H9 (cell line): Measurements from ENCODE around the gene ZNF407. TPM values are rescaled to one million over a fixed set of nuclear protein-coding genes. Genes with fewer than 3 reads are reported as not detected.
A peak's percentile ranks its signal among the peaks of the same experiment; 100 is the strongest.

ENCODE experiments used
- DNase-seq: peaks from one replicate; pipeline ENCODE4 v3.0.0-alpha.2; 2017
- H2AFZ ChIP-seq: one replicate; pipeline ENCODE4 v1.6.1; 2013; ENCODE audit warnings: mild to moderate bottlenecking, low read length, control low read depth, moderate library complexity
- H2AK5ac ChIP-seq: 2 replicates; pipeline ENCODE4 v1.6.1; 2013; ENCODE audit warnings: low read length, control low read depth, mixed read lengths; ENCODE audit not compliant: insufficient read length
- H2BK120ac ChIP-seq: one replicate; pipeline ENCODE4 v1.6.1; 2013; ENCODE audit warnings: low read depth, mild to moderate bottlenecking, low read length, control low read depth, inconsistent platforms; ENCODE audit not compliant: poor library complexity, severe bottlenecking
- H2BK12ac ChIP-seq: 2 replicates; pipeline ENCODE4 v1.6.1; 2013; ENCODE audit warnings: low read length, control low read depth, mixed read lengths, low read depth; ENCODE audit not compliant: insufficient read length
- H2BK15ac ChIP-seq: 2 replicates; pipeline ENCODE4 v1.6.1; 2013; ENCODE audit warnings: low read depth, low read length, control low read depth
- H2BK20ac ChIP-seq: one replicate; pipeline ENCODE4 v1.6.1; 2013; ENCODE audit warnings: low read depth, mild to moderate bottlenecking, low read length, control low read depth, inconsistent platforms; ENCODE audit not compliant: poor library complexity, severe bottlenecking
- H2BK5ac ChIP-seq: 2 replicates; pipeline ENCODE4 v1.6.1; 2013; ENCODE audit warnings: low read length, control low read depth, mixed read lengths; ENCODE audit not compliant: insufficient read length
- H3K14ac ChIP-seq: 2 replicates; pipeline ENCODE4 v1.6.1; 2013; ENCODE audit warnings: low read length, control low read depth; ENCODE audit not compliant: insufficient read depth
- H3K18ac ChIP-seq: 2 replicates; pipeline ENCODE4 v1.6.1; 2013; ENCODE audit warnings: low read depth, mild to moderate bottlenecking, mixed read lengths, low read length, control low read depth; ENCODE audit not compliant: insufficient read length
- H3K23ac ChIP-seq: 2 replicates; pipeline ENCODE4 v1.6.1; 2013; ENCODE audit warnings: low read length, control low read depth, mixed read lengths, low read depth; ENCODE audit not compliant: insufficient read length
- H3K23me2 ChIP-seq: 2 replicates; pipeline ENCODE4 v1.6.1; 2013; ENCODE audit warnings: low read depth, mild to moderate bottlenecking, mixed read lengths, low read length, control low read depth; ENCODE audit not compliant: insufficient read length, poor library complexity, severe bottlenecking
- H3K27ac ChIP-seq: 2 replicates; pipeline ENCODE4 v1.5.1; 2013; ENCODE audit warnings: low read length, control low read depth, mixed read lengths, low read depth; ENCODE audit not compliant: insufficient read length
- H3K27me3 ChIP-seq: 2 replicates; pipeline ENCODE4 v1.6.1; 2013; ENCODE audit warnings: low read length, control low read depth, inconsistent platforms; ENCODE audit not compliant: insufficient read depth
- H3K4ac ChIP-seq: 2 replicates; pipeline ENCODE4 v1.6.1; 2013; ENCODE audit warnings: low read depth, mild to moderate bottlenecking, control low read depth, inconsistent platforms, low read length, moderate library complexity
- H3K4me1 ChIP-seq: 2 replicates; pipeline ENCODE4 v1.6.1; 2013; ENCODE audit warnings: low read length, control low read depth, inconsistent platforms; ENCODE audit not compliant: insufficient read depth
- H3K4me2 ChIP-seq: 2 replicates; pipeline ENCODE4 v1.6.1; 2013; ENCODE audit warnings: low read length, control low read depth, mixed read lengths; ENCODE audit not compliant: insufficient read length, insufficient read depth
- H3K56ac ChIP-seq: 2 replicates; pipeline ENCODE4 v1.6.1; 2013; ENCODE audit warnings: low read depth, mild to moderate bottlenecking, mixed read lengths, low read length, control low read depth; ENCODE audit not compliant: insufficient read length
- H3K79me1 ChIP-seq: 2 replicates; pipeline ENCODE4 v1.6.1; 2013; ENCODE audit warnings: low read depth, mild to moderate bottlenecking, moderate library complexity, low read length, control low read depth, inconsistent platforms; ENCODE audit not compliant: insufficient read depth, poor library complexity, severe bottlenecking
- H3K79me2 ChIP-seq: 2 replicates; pipeline ENCODE4 v1.6.1; 2013; ENCODE audit warnings: low read length, control low read depth, inconsistent platforms; ENCODE audit not compliant: insufficient read depth
- H3K9ac ChIP-seq: 2 replicates; pipeline ENCODE4 v1.6.1; 2013; ENCODE audit warnings: low read length, control low read depth, mixed read lengths; ENCODE audit not compliant: insufficient read length; ENCODE audit errors: extremely low read depth
- H3K9me3 ChIP-seq: one replicate; pipeline ENCODE4 v1.6.1; 2013; ENCODE audit warnings: low read depth, low read length, inconsistent platforms; ENCODE audit not compliant: control insufficient read depth
- H3T11ph ChIP-seq: one replicate; pipeline ENCODE4 v1.6.1; 2013; ENCODE audit warnings: mild to moderate bottlenecking, low read length, control low read depth, inconsistent platforms
- H4K20me1 ChIP-seq: one replicate; pipeline ENCODE4 v1.6.1; 2013; ENCODE audit not compliant: control insufficient read depth, insufficient read length, insufficient read depth
- H4K5ac ChIP-seq: 2 replicates; pipeline ENCODE4 v1.6.1; 2013; ENCODE audit warnings: low read depth, mild to moderate bottlenecking, mixed read lengths, low read length, control low read depth; ENCODE audit not compliant: insufficient read length
- H4K8ac ChIP-seq: replicated peaks from 2 replicates; pipeline ENCODE4 v1.6.1; 2013; ENCODE audit warnings: low read length, control low read depth, mixed read lengths, low read depth; ENCODE audit not compliant: insufficient read length
- H4K91ac ChIP-seq: 2 replicates; pipeline ENCODE4 v1.6.1; 2013; ENCODE audit warnings: low read depth, mild to moderate bottlenecking, moderate library complexity, mixed read lengths, low read length, control low read depth; ENCODE audit not compliant: insufficient read length
- H3K27ac Mint-ChIP-seq, 3 experiments: 2 replicates in 2 of 3; 3 replicates in 1 of 3; pipeline ENCODE4 v1.8.0; 2020 to 2021; ENCODE audit warnings: mixed read lengths in 3 of 3, mild to moderate bottlenecking in 1 of 3, moderate library complexity in 1 of 3
- H3K27me3 Mint-ChIP-seq: 2 replicates; pipeline ENCODE4 v1.8.0; 2021; ENCODE audit warnings: low read depth, mild to moderate bottlenecking, moderate library complexity, mixed read lengths
- H3K36me3 Mint-ChIP-seq, 3 experiments: 2 replicates in 2 of 3; 3 replicates in 1 of 3; pipeline ENCODE4 v1.8.0; 2020 to 2021; ENCODE audit warnings: low read depth in 3 of 3, mixed read lengths in 3 of 3; ENCODE audit not compliant: insufficient read depth in 1 of 3
- H3K4me1 Mint-ChIP-seq, 2 experiments: 2 replicates each; pipeline ENCODE4 v1.8.0; 2020; ENCODE audit warnings: mixed read lengths in 2 of 2
- H3K4me3 Mint-ChIP-seq, 2 experiments: 2 replicates in 1 of 2; 3 replicates in 1 of 2; pipeline ENCODE4 v1.8.0; 2020 to 2021; ENCODE audit warnings: mild to moderate bottlenecking in 2 of 2, mixed read lengths in 2 of 2, moderate library complexity in 1 of 2
- H3K9me3 Mint-ChIP-seq, 2 experiments: 2 replicates in 1 of 2; 3 replicates in 1 of 2; pipeline ENCODE4 v1.8.0; 2020; ENCODE audit warnings: mild to moderate bottlenecking in 2 of 2, mixed read lengths in 2 of 2, moderate library complexity in 1 of 2
- WGBS: extraction: QIAGEN DNeasy Blood & Tissue Kit; methylation state at CpG from one replicate; pipeline ENCODE4 v1.1.7; 2013; ENCODE audit warnings: missing lambda C conversion rate, low lambda C conversion rate, mixed read lengths; ENCODE audit not compliant: insufficient read length; ENCODE audit errors: extremely low coverage; 5-methylcytosine and 5-hydroxymethylcytosine counted together
- total RNA-seq: library from RNA; stranded (reverse); gene quantifications from 2 replicates; pipeline ENCODE4 v1.2.1, GENCODE V29; 2021
- TF ChIP-seq, protein P1 (sequence below): fragments of 200-600 bp; sonication (generic); conservative IDR thresholded peaks from 3 replicates; pipeline ENCODE4 v1.8.0; 2021; ENCODE audit warnings: antibody characterized with exemption, mild to moderate bottlenecking

Gene ZNF407
- total RNA-seq, 1 experiment from 2014 or later: 8.7 TPM

- no peak for DNase-seq
- Histone ChIP-seq H4K20me1 (no peaks in the 10 kb centered on the region), H3K79me1 (no peaks in the 10 kb centered on the region), H3K56ac (no peak overlapping the region), H3K27ac (no peak overlapping the region), H2AK5ac (no peak overlapping the region), H4K5ac (no peak overlapping the region), H3T11ph (no peak overlapping the region), H3K23ac (no peak overlapping the region), H4K91ac (no peak overlapping the region), H3K14ac (no peak overlapping the region), H2BK120ac (no peak overlapping the region), H3K79me2 (no peaks in the 10 kb centered on the region), H3K23me2 (no peaks in the 10 kb centered on the region), H3K27me3 (no peaks in the 10 kb centered on the region), H3K9me3 (no peaks in the 10 kb centered on the region), H2BK15ac (no peak overlapping the region), H3K9ac (no peak overlapping the region), H3K4ac (no peak overlapping the region), H2BK12ac (no peak overlapping the region), H3K4me2 (no peak overlapping the region), H3K4me1 (no peaks in the 10 kb centered on the region), H2AFZ (no peak overlapping the region), H3K18ac (no peak overlapping the region), H2BK5ac (no peak overlapping the region), H2BK20ac (no peak overlapping the region), H4K8ac (no peak overlapping the region)
- TF ChIP-seq, protein P1, sequence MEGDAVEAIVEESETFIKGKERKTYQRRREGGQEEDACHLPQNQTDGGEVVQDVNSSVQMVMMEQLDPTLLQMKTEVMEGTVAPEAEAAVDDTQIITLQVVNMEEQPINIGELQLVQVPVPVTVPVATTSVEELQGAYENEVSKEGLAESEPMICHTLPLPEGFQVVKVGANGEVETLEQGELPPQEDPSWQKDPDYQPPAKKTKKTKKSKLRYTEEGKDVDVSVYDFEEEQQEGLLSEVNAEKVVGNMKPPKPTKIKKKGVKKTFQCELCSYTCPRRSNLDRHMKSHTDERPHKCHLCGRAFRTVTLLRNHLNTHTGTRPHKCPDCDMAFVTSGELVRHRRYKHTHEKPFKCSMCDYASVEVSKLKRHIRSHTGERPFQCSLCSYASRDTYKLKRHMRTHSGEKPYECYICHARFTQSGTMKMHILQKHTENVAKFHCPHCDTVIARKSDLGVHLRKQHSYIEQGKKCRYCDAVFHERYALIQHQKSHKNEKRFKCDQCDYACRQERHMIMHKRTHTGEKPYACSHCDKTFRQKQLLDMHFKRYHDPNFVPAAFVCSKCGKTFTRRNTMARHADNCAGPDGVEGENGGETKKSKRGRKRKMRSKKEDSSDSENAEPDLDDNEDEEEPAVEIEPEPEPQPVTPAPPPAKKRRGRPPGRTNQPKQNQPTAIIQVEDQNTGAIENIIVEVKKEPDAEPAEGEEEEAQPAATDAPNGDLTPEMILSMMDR: no peak
- H3K36me3 Mint-ChIP-seq: no peaks in the 10 kb centered on the region
- H3K27ac Mint-ChIP-seq: peak overlapping the region in 1 of 3 experiments; percentile 15; a peak in 1 of 7 replicates
- no peaks in the 10 kb centered on the region for H3K9me3 Mint-ChIP-seq
- H3K4me1 Mint-ChIP-seq: peaks cover 15 to 22% of the 10 kb centered on the region in 2 experiments
- no peak overlapping the region for H3K4me3 Mint-ChIP-seq
- H3K27me3 Mint-ChIP-seq: no peaks in the 10 kb centered on the region
- WGBS: no CpG with 5 or more reads among the region's 3 CpGs
Measured at GRCh38 chr18:74866577-74866976, 268.9 kb downstream of the ZNF407 start.
